Chondrocyte (in vitro differentiated cells): ENCODE data around the gene ACSS2. TPM values are rescaled to one million over a fixed set of nuclear protein-coding genes. Genes with fewer than 3 reads are reported as not detected.

Experiments used
- DNase-seq: peaks from one replicate; pipeline ENCODE4 v3.0.0; 2021; ENCODE audit warnings: mixed read lengths, low spot score
- H3K27ac Mint-ChIP-seq: one replicate; pipeline ENCODE4 v1.8.0; 2021; ENCODE audit warnings: mild to moderate bottlenecking, moderate library complexity, mixed read lengths; ENCODE audit not compliant: unreplicated experiment
- H3K27me3 Mint-ChIP-seq: 2 replicates; pipeline ENCODE4 v1.8.0; 2021; ENCODE audit warnings: low read depth, mixed read lengths
- H3K36me3 Mint-ChIP-seq: 2 replicates; pipeline ENCODE4 v1.8.0; 2021; ENCODE audit warnings: low read depth, mixed read lengths
- H3K4me1 Mint-ChIP-seq: 2 replicates; pipeline ENCODE4 v1.8.0; 2021; ENCODE audit warnings: low read depth, mild to moderate bottlenecking, mixed read lengths
- H3K4me3 Mint-ChIP-seq: one replicate; pipeline ENCODE4 v1.8.0; 2021; ENCODE audit warnings: mild to moderate bottlenecking, moderate library complexity, mixed read lengths; ENCODE audit not compliant: unreplicated experiment
- H3K9me3 Mint-ChIP-seq: 2 replicates; pipeline ENCODE4 v1.8.0; 2021; ENCODE audit warnings: low read depth, mixed read lengths
- total RNA-seq: library from RNA; stranded (reverse); gene quantifications from 3 replicates; pipeline ENCODE4 v1.2.1, GENCODE V29; 2021
- TF ChIP-seq, protein P1 (sequence below): fragments of 200-600 bp; sonication (generic); IDR thresholded peaks from 2 replicates; pipeline ENCODE4 v1.5.0; 2021; ENCODE audit warnings: antibody characterized with exemption, mild to moderate bottlenecking, moderate library complexity

ACSS2 gene
- total RNA-seq, 1 donor from 2014 or later, result 31.8 TPM

DNA sequence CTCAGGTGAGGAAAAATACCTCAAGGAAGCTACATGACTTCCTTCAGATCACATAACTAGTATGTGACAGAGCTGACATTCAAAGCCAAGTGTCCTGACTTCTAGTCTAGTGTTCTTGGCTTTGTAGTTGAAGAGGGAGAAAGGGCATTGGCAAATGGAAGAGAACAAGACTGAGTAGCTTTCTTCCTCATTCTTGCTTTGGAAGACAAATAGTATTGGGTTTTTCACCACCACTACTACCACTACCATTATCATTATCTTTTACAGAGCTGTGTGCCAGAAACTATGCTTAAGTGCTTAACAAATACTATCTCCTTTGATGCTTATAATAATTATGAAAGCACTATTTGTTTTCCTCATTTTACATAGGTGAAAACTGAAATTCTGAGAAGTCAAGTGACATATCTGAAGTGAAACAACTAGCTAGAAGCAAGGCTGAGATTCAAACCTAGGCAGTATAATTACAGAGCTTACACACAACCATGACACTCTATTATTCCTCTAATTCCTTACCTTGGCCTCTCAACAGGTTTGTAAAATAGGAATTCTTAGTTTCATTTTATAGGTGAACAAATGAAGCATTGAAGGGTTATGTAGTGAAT lies 6.8 kb downstream of the ACSS2 start:
- Mint-ChIP-seq H3K27ac (no peak overlapping the region), H3K27me3 (no peaks in the 10 kb centered on the region), H3K9me3 (no peaks in the 10 kb centered on the region), H3K36me3 (peaks cover 20% of the 10 kb centered on the region), H3K4me1 (peaks cover 8% of the 10 kb centered on the region), H3K4me3 (no peak overlapping the region)
- TF ChIP-seq, protein P1, sequence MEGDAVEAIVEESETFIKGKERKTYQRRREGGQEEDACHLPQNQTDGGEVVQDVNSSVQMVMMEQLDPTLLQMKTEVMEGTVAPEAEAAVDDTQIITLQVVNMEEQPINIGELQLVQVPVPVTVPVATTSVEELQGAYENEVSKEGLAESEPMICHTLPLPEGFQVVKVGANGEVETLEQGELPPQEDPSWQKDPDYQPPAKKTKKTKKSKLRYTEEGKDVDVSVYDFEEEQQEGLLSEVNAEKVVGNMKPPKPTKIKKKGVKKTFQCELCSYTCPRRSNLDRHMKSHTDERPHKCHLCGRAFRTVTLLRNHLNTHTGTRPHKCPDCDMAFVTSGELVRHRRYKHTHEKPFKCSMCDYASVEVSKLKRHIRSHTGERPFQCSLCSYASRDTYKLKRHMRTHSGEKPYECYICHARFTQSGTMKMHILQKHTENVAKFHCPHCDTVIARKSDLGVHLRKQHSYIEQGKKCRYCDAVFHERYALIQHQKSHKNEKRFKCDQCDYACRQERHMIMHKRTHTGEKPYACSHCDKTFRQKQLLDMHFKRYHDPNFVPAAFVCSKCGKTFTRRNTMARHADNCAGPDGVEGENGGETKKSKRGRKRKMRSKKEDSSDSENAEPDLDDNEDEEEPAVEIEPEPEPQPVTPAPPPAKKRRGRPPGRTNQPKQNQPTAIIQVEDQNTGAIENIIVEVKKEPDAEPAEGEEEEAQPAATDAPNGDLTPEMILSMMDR, result no peak
- no peak for DNase-seq

DNA sequence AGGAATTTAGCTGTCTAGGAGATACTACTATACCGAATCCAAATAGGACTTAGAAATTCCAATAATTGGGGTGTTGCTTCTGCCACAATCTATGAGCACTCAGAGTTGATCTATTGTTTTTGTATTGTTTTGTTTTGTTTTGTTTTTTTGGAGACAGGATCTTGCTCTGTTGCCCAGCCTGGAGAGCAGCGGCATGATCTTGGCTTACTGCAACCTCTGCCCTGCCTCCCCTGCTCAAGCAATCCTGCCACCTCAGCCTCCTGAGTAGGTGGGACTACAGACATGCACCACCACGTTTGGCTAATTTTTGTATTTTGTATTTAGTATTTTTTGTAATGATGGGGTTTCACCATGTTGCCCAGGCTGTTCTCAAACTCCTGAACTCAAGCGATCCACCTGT lies 7.4 kb downstream of the ACSS2 start:
- Mint-ChIP-seq H3K9me3 (peaks cover 4% of the 10 kb centered on the region), H3K36me3 (peaks cover 26% of the 10 kb centered on the region), H3K4me1 (peaks cover 8% of the 10 kb centered on the region), H3K27me3 (no peaks in the 10 kb centered on the region), H3K4me3 (no peak overlapping the region), H3K27ac (no peak overlapping the region)
- DNase-seq, result no peak
- TF ChIP-seq, protein P1, result no peak

- Mint-ChIP-seq H3K27me3 (no peaks in the 10 kb centered on the region), H3K9me3 (peaks cover 4% of the 10 kb centered on the region), H3K27ac (no peak overlapping the region), H3K4me3 (no peak overlapping the region), H3K36me3 (peaks cover 24% of the 10 kb centered on the region), H3K4me1 (peaks cover 6% of the 10 kb centered on the region)
- DNase-seq, result no peak
- TF ChIP-seq, protein P1, result no peak
These were observed 7.8 kb downstream of the ACSS2 start for GRCh38 chr20:34884260-34884659.

DNA sequence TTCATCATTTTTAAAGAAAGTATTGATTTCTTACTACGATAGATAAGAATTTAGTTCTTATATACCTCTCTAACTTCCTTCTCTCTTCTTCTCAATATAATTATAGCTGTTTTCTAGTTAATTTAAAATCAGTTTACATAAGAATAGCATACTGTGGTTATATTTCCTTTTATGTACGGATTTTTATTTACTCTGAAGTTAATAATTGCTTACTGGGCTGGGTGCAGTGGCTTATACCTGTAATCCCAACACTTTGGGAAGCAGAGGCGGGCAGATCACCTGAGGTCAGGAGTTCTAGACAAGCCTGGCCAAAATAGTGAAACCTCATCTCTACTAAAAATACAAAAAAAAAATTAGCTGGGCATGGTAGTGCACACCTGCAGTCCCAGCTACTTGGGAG lies 9.7 kb downstream of the ACSS2 start:
- Mint-ChIP-seq H3K4me1 (peaks cover 5% of the 10 kb centered on the region), H3K9me3 (peaks cover 4% of the 10 kb centered on the region), H3K36me3 (peaks cover 31% of the 10 kb centered on the region)

GRCh38 chr20:34887023-34887422 lies 10.6 kb downstream of the ACSS2 start:
- Mint-ChIP-seq H3K4me1 (peaks cover 5% of the 10 kb centered on the region), H3K36me3 (peaks cover 30% of the 10 kb centered on the region)

More for the DNA sequence above, 9.7 kb downstream of the ACSS2 start:
- Mint-ChIP-seq H3K27me3 (no peaks in the 10 kb centered on the region), H3K4me3 (no peak overlapping the region), H3K27ac (no peak overlapping the region)
- DNase-seq, result no peak
- TF ChIP-seq, protein P1, result no peak

More at GRCh38 chr20:34887023-34887422, 10.6 kb downstream of the ACSS2 start:
- TF ChIP-seq, protein P1, result no peak
- Mint-ChIP-seq H3K27me3 (no peaks in the 10 kb centered on the region), H3K9me3 (peaks cover 4% of the 10 kb centered on the region), H3K4me3 (no peak overlapping the region), H3K27ac (no peak overlapping the region)
- no peak for DNase-seq
